HG02623 (cell line): ENCODE results near the gene KCNK1.
"Not testable (repeated sequence)": the region's sequence is repeated elsewhere in the genome, so short reads cannot be mapped to it uniquely, and the experiment has no call there.

ENCODE experiments used
- ATAC-seq: cut with Tn5 transposase; IDR thresholded peaks from one replicate; pipeline ENCODE4 v1.9.1; 2021; ENCODE audit warnings: moderate library complexity; ENCODE audit not compliant: unreplicated experiment

The KCNK1 gene

DNA sequence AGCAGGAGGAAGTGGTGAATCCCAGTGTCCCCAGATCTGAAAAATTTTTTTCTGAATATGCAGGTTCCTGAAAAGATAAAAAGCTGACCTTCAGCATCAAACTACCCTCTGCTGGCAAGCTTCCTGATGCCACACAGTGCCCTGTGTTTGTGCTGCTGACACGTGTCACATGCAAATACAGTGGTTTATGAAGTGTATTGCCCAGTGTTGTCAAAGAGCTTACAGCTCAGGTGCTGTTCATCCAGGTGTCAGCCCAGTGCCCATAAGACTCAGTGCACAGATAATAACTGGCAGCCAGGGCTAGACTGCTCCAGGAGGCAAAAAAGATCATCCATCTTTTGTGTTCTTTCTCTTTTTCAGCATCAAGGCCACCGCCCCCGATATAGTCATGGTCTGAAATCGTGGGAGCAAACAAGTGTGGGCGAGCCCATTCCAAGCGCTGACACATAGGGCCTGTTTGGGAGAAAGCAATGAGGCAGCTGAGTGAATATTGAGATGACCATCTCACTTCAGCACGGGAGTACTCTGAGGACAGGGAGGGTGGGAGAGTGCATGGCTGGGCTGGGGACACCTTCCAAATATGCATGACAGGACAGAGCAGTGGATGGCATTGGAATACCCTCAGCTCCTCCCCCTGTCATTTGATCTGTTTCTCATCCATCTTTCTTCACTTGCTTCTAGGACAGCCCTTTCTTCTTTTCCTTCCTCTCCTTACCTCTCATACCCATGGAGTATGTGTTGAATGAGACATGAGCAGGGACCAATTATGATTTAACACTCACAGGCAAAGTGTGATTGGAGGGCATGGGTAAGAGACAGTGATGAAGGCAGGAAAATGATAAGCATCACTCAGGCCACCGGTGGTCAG is 6.4 kb upstream of the KCNK1 start:
- ATAC-seq, result no peak

DNA sequence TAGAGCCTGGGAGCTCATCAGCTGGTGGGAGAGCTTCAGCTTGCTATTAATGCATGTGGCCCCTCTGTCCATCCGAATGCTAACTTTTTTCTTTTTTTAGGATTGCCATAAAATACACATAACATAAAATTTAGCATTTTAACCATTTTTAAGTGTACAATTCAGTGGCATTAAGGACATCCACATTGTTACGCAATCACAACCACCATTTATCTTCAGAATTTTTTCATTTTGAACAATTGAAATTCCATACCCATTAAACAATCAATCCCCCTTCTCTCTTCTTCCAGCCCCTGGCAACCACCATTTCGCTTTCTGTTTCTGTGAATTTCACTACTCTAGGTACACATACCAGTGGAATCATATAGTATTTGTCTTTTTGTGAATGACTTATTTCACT is 4.9 kb upstream of the KCNK1 start:
- no peak for ATAC-seq

DNA sequence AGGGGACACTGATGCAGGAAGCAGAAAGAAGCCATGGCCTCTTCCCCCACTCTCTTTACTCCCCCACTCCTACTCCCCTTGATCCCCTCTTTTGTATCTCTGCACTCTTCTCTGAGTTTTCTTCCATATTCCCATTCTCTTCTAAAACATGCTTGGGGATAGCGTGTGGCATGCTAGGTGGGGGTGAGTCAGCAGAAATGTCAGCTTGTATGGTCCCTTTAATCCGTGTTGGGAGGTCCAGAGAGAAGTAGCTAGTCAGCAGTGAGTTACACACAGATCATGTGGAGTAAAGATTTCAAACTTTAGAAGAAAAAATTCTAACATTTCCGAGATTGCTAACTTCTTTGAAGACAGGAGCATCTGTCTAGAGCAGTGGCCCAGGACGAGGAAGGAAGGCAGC is 4.0 kb upstream of the KCNK1 start:
- no peak for ATAC-seq

- ATAC-seq, result no peak
Observed at GRCh38 chr1:233610628-233611027, 3.3 kb upstream of the KCNK1 start.

DNA sequence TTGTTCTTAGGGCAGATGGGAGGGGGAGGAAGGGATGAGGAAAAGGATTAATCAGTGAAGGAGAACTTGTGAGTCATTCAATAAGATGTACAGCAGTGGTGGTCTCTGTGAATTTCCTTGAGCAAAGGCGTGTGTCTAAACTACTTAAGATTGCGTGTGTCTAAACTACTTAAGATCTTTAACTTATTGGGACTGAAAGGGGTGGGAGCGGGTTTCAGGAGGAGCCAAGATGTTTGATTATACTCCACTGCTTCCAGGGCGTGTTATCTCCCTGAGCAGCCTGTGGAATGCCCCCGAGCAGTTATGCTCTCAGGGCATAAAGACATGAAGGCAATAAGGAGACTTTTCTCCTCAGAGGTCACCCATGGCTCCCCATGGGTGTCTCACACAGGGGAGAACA is 2.5 kb upstream of the KCNK1 start:
- not testable (repeated sequence) for ATAC-seq

DNA sequence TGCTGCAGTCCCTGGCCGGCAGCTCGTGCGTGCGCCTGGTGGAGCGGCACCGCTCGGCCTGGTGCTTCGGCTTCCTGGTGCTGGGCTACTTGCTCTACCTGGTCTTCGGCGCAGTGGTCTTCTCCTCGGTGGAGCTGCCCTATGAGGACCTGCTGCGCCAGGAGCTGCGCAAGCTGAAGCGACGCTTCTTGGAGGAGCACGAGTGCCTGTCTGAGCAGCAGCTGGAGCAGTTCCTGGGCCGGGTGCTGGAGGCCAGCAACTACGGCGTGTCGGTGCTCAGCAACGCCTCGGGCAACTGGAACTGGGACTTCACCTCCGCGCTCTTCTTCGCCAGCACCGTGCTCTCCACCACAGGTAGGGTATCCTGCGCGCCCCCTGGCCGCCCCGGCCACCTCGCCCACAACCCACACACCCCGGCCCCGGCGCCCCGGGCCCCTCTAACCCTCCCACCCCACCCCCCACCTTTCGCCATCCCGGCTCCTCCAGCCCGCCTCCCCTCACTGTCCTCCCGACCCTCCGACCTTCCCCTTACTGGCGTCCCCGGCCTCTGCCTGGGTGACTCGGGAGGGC is 352 bp downstream of the KCNK1 start:
- no peak for ATAC-seq

DNA sequence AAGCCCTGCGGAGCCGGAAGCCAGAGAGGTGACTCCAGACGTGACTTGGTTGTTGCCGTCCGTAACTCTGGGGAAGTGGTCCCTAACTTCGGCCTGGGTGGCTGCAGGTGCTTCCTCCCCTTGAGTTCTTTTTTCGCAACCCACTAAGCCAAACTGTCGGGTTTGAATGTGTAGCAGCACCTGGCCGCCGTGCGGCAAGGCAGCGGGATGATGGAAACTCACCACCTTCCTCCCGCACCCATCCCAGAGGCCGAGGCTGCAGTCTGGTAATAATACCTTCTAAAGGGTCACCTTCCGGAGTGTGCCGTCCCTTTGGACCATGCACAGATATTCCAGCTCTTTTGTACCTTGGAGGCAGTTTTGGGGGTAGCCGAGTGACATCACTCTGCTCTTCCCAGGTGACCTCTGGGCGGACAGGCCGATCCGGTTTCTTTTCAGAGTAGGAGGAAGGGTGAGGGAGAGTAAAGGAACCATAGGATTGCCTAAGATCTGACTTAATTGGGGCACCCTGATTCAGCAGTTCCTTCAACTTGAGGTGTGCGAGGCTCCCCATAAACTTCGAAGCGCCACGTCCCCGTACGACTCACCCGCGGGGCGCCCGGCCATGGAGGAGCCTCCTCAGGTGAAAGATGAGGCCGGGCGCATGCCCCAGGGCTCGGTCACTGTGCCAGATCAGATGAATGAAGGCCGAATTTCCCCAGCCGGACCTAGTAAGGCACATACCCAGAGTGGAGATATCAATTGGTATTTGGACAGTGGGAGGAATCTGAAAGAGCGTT is 1.0 kb downstream of the KCNK1 start:
- ATAC-seq, result no peak

- no peak for ATAC-seq
Observed at GRCh38 chr1:233615571-233615970, 1.7 kb downstream of the KCNK1 start.

DNA sequence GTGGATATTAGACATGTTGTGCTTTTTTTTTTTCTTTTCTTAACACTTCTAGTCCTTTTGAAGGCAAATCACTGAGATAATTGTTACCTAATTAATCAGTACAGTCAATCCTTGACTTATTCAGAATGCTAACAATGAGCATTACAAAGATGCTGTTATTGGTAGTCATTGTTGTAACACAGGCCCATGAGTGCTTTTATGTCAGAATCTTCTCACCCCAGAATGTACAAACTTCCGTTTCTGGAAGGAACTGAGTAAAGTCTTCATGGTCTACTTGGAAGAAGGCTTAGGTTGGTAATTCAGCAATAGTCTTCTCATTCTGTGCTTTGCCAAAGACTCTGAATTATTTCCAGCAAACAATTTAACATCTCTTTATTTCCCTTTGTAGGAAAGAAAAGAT is 3.1 kb downstream of the KCNK1 start:
- ATAC-seq, result no peak

DNA sequence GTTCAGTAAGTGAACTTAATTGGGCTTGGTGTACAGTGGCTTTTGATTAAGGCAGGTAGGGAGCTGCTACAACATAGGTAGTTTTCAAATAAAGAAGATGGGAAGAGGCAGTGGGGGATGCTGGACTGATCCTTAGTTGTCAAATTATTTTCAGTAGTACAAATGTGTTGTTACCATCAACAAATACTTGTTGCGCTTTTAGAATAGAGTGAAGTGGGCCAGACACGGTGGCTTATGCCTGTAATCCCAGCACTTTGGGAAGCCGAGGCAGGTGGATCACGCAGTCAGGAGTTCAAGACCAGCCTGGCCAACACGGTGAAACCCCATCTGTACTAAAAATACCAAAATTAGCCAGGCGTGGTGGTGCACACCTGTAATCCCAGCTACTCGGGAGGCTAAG is 5.5 kb downstream of the KCNK1 start:
- not testable (repeated sequence) for ATAC-seq

- ATAC-seq, result no peak
Observed at GRCh38 chr1:233620065-233620464, 6.2 kb downstream of the KCNK1 start.

GRCh38 chr1:233621923-233622322 is 8.0 kb downstream of the KCNK1 start:
- ATAC-seq, result no peak

DNA sequence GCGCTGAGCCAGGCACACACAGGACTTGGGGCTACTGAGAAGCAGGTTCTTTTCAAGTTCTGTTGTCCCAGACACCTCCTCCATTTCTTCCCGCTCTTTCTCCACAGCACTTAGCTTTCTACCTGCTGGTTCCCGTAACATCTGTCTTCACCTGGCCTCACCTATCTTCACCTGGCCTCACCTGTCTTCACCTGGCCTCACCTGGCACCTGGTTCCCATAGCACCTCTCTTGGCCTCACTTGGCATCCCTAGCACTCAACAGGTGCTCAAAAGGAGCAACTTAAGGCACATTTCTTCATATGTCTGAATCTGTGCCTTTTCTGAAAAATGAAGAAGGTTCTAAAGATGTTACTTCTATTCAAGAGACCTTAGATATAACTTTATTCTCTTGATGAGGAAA is 10.4 kb downstream of the KCNK1 start:
- ATAC-seq, result no peak

- no peak for ATAC-seq
Observed at GRCh38 chr1:233625087-233625486, 11.2 kb downstream of the KCNK1 start.

- no peak for ATAC-seq
Observed at GRCh38 chr1:233625510-233625981, 11.6 kb downstream of the KCNK1 start.

- no peak for ATAC-seq
Observed at GRCh38 chr1:233627376-233627775, 13.5 kb downstream of the KCNK1 start.

GRCh38 chr1:233627823-233628222 is 13.9 kb downstream of the KCNK1 start:
- no peak for ATAC-seq

- ATAC-seq, result no peak
Observed at GRCh38 chr1:233629305-233629935, 15.5 kb downstream of the KCNK1 start.

DNA sequence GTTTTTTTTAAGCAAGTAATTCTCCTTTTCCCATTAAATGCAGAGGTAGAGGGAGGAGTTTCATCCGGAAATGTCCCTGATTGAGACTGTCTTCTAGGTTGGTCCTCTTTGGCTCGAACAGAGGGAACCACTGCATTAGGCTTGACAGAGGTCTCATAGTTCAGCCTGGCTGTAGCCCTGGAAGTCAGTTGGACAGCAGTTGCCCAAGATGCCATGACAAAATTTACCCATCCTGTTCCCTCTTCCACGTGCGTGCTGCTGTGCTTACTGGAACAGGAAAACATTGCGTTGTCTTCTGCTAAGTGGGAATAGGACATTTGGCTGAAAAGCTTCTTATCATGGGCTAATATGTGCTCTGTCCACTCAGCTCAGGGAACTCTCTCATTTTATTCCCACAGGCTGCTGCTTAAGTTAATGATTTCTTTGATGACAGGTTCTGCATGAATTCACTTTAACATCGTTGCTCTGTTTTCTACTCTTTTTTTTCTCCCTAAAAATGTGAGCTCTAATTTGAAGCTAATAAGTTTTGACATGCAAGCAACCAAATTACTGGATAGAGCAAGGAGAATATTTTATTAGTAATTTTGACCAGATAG is 18.0 kb downstream of the KCNK1 start:
- ATAC-seq, result no peak

DNA sequence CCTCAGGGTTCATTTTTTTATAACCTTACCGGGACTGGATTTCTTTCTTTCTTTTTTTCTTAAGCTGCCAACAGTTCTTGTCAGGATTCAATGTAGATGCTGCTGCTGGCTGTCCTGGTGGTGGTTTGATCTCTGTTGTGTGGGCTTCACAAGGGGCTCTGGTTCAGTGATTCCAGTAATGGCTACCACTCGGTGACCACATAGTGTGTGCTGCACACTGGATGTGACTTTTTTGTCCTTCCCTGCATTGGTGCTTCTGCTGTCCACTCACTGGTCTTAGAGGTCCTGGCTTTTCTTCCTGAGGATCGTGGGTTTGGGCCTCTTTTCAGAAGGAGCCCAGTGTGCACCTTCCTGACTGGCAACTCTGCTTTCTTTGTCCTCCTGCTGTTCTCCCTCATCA is 18.5 kb downstream of the KCNK1 start:
- no peak for ATAC-seq
